Subcutaneous adipose tissue (tissue), 4 donors: ENCODE measurements around the gene DLG2. TPM values are rescaled to one million over a fixed set of nuclear protein-coding genes. Genes with fewer than 3 reads are reported as not detected.

Source experiments
- CTCF ChIP-seq: fragments of 450-650 bp; IDR thresholded peaks from one replicate; pipeline ENCODE4 v1.5.1; 2016; ENCODE audit warnings: low read depth, mild to moderate bottlenecking, control low read depth, antibody characterized with exemption, moderate library complexity
- total RNA-seq, 4 donors: library from RNA; depleted of rRNA; stranded (reverse); fragments of >200 nt; gene quantifications; one replicate each; pipeline ENCODE4 v1.1.0, GENCODE V29; 2016

The DLG2 gene
- total RNA-seq, 4 donors from 2014 or later: 3.6 to 7.0 (median 6.1) TPM

- no peak for TF ChIP-seq CTCF
Observed at GRCh38 chr11:84438565-84438964, 1188.6 kb downstream of the DLG2 start.

- no peak for TF ChIP-seq CTCF
Observed at GRCh38 chr11:84437071-84437980, 1189.8 kb downstream of the DLG2 start.

GRCh38 chr11:84430661-84431060, 1196.5 kb downstream of the DLG2 start:
- TF ChIP-seq CTCF: no peak

- TF ChIP-seq CTCF: no peak
Observed at GRCh38 chr11:84425673-84426072, 1201.5 kb downstream of the DLG2 start.

GRCh38 chr11:84420271-84420670, 1206.9 kb downstream of the DLG2 start:
- TF ChIP-seq CTCF: no peak

GRCh38 chr11:84419616-84420015, 1207.5 kb downstream of the DLG2 start:
- TF ChIP-seq CTCF: no peak

GRCh38 chr11:84414920-84415319, 1212.2 kb downstream of the DLG2 start:
- TF ChIP-seq CTCF: no peak
